Pons (tissue), 1 donor: Measurements from ENCODE around the gene RNF220.

Experiments used
- DNase-seq: peaks from one replicate; pipeline ENCODE4 v3.0.0-alpha.2; 2016; ENCODE audit warnings: low spot score

RNF220 gene

GRCh38 chr1:44523593-44524591, 118.8 kb downstream of the RNF220 start:
- no peak for DNase-seq

GRCh38 chr1:44524655-44525500, 119.8 kb downstream of the RNF220 start:
- DNase-seq, result no peak

GRCh38 chr1:44526295-44527073, 121.4 kb downstream of the RNF220 start:
- no peak for DNase-seq

GRCh38 chr1:44531785-44532566, 126.9 kb downstream of the RNF220 start:
- no peak for DNase-seq

GRCh38 chr1:44532567-44532944, 127.5 kb downstream of the RNF220 start:
- DNase-seq, result peak; percentile 98

GRCh38 chr1:44534771-44535170, 129.7 kb downstream of the RNF220 start:
- no peak for DNase-seq

GRCh38 chr1:44536357-44537209, 131.5 kb downstream of the RNF220 start:
- DNase-seq, result no peak

GRCh38 chr1:44537538-44537937, 132.5 kb downstream of the RNF220 start:
- DNase-seq, result no peak

GRCh38 chr1:44537956-44538355, 132.9 kb downstream of the RNF220 start:
- DNase-seq, result no peak

GRCh38 chr1:44539991-44540730, 135.1 kb downstream of the RNF220 start:
- DNase-seq, result no peak

GRCh38 chr1:44542420-44543063, 137.5 kb downstream of the RNF220 start:
- no peak for DNase-seq

GRCh38 chr1:44543064-44543744, 138.1 kb downstream of the RNF220 start:
- DNase-seq, result no peak

- no peak for DNase-seq
These were observed 138.7 kb downstream of the RNF220 start for GRCh38 chr1:44543786-44544185.

GRCh38 chr1:44544960-44545359, 139.9 kb downstream of the RNF220 start:
- no peak for DNase-seq

- DNase-seq, result no peak
These were observed 140.9 kb downstream of the RNF220 start for GRCh38 chr1:44545961-44546360.

GRCh38 chr1:44546403-44547053, 141.5 kb downstream of the RNF220 start:
- DNase-seq, result no peak

- DNase-seq, result no peak
These were observed 142.3 kb downstream of the RNF220 start for GRCh38 chr1:44547361-44547760.

- peak; percentile 79 for DNase-seq
These were observed 142.8 kb downstream of the RNF220 start for GRCh38 chr1:44547837-44548236.
